Right atrium auricular region (tissue), 2 donors: Measurements from ENCODE around the gene FNBP1. TPM values are rescaled to one million over a fixed set of nuclear protein-coding genes. Genes with fewer than 3 reads are reported as not detected.

ENCODE experiments used
- DNase-seq: peaks from one replicate; pipeline ENCODE4 v3.0.0-alpha.2; 2019; ENCODE audit warnings: low spot score
- H3K27ac ChIP-seq, 2 donors: fragments of 200-600 bp; sonication (generic); 1 replicate in 1 of 2; 2 replicates in 1 of 2; pipeline ENCODE4 v1.5.1; 2016 to 2019
- H3K27me3 ChIP-seq, 2 donors: fragments of 200-600 bp; sonication (generic); one replicate each; pipeline versions ENCODE4 v1.5.1 to v1.6.0; 2017 to 2019
- H3K36me3 ChIP-seq: fragments of 200-600 bp; sonication (generic); one replicate; pipeline ENCODE4 v1.5.1; 2016
- H3K4me1 ChIP-seq, 2 donors: fragments of 200-600 bp; sonication (generic); one replicate each; pipeline versions ENCODE4 v1.5.1 to v1.6.0; 2017 to 2019
- H3K4me3 ChIP-seq, 2 donors: fragments of 200-600 bp; sonication (generic); 1 replicate in 1 of 2; 2 replicates in 1 of 2; pipeline ENCODE4 v1.5.1; 2017 to 2019; ENCODE audit warnings: mild to moderate bottlenecking in 1 of 2, moderate library complexity in 1 of 2
- H3K9me3 ChIP-seq, 2 donors: fragments of 200-600 bp; sonication (generic); one replicate each; pipeline ENCODE4 v1.5.1; 2019
- CTCF ChIP-seq, 2 donors: fragments of 200-600 bp; sonication (generic); IDR thresholded peaks; one replicate each; pipeline ENCODE4 v1.5.1; 2019; ENCODE audit warnings: antibody characterized with exemption in 2 of 2
- microRNA-seq, 2 donors: library from miRNA; unstranded; fragments of <30 nt; microRNA quantifications; one replicate each; pipeline ENCODE4, GENCODE V29; 2016 to 2017; ENCODE audit warnings: borderline number of aligned reads in 2 of 2, borderline replicate concordance in 1 of 2
- total RNA-seq, 2 donors: library from RNA; depleted of rRNA; stranded (reverse); fragments of >200 nt; gene quantifications; one replicate each; pipeline ENCODE4 v1.1.0, GENCODE V29; 2016

The FNBP1 gene
- total RNA-seq, 2 donors from 2014 or later: 18.0 to 24.1 TPM

- H3K9me3 ChIP-seq: no peaks in the 10 kb centered on the region
These were observed 203.5 kb downstream of the FNBP1 start for GRCh38 chr9:129839324-129840023.

GRCh38 chr9:129838707-129839259, 204.2 kb downstream of the FNBP1 start:
- Histone ChIP-seq H3K4me1 (peaks cover 0 to 29% of the 10 kb centered on the region in 2 donors), H3K9me3 (no peaks in the 10 kb centered on the region), H3K4me3 (no peak overlapping the region), H3K36me3 (no peaks in the 10 kb centered on the region), H3K27me3 (no peaks in the 10 kb centered on the region), H3K27ac (no peak overlapping the region)
- no peak for TF ChIP-seq CTCF (IDR thresholded peaks at IDR 0.05)
- DNase-seq: no peak

More at GRCh38 chr9:129839324-129840023, 203.5 kb downstream of the FNBP1 start:
- no peak overlapping the region for H3K4me3 ChIP-seq
- no peak overlapping the region for H3K27ac ChIP-seq
- no peaks in the 10 kb centered on the region for H3K36me3 ChIP-seq
- H3K4me1 ChIP-seq: peaks cover 0 to 22% of the 10 kb centered on the region in 2 donors
- H3K27me3 ChIP-seq: no peaks in the 10 kb centered on the region
- no peak for TF ChIP-seq CTCF (IDR thresholded peaks at IDR 0.05)
- DNase-seq: no peak

Small RNA genes lying within 50 kb of the gene (microRNA-seq; reads per million reads assigned to microRNA genes)
- gene MIR6855: 0 to 0.71 reads per million in 2 donors

Other genes starting within 250 kb of the FNBP1 start
- gene TOR1B, start 240.0 kb downstream of the FNBP1 start, total RNA-seq: 10 to 100 TPM; 10.2 to 12.3 TPM
- 10 to 100 TPM; 16.1 to 31.9 TPM for gene TOR1A, start 219.1 kb downstream of the FNBP1 start, total RNA-seq
- gene C9orf78, start 207.9 kb downstream of the FNBP1 start, total RNA-seq: 10 to 100 TPM; 43.1 to 67.2 TPM
- gene USP20, start 207.7 kb downstream of the FNBP1 start, total RNA-seq: 10 to 100 TPM; 12.9 to 14.5 TPM
- gene GPR107, start 10.7 kb upstream of the FNBP1 start, total RNA-seq: 10 to 100 TPM; 16.2 to 16.9 TPM
- gene NCS1, start 129.2 kb upstream of the FNBP1 start, total RNA-seq: 10 to 100 TPM in 1 of 2 donors, 1 to 10 TPM in 1; 4.5 to 26.1 TPM
- gene HMCN2, start 222.6 kb upstream of the FNBP1 start, total RNA-seq: 1 to 10 TPM; 1.3 to 7.3 TPM